GM04503 (cell line): Measurements from ENCODE around the gene MED9.

Source experiments
- DNase-seq: peaks from one replicate; pipeline ENCODE4 v3.0.0-alpha.2; 2012; ENCODE audit warnings: low read depth

The MED9 gene

GRCh38 chr17:17505151-17505550, 28.4 kb downstream of the MED9 start:
- DNase-seq = no peak

GRCh38 chr17:17505610-17506171, 28.9 kb downstream of the MED9 start:
- DNase-seq = no peak

GRCh38 chr17:17506181-17506741, 29.5 kb downstream of the MED9 start:
- DNase-seq = no peak

- DNase-seq = no peak
Observed at GRCh38 chr17:17506893-17507464, 30.2 kb downstream of the MED9 start.

GRCh38 chr17:17507465-17508011, 30.7 kb downstream of the MED9 start:
- DNase-seq = no peak

GRCh38 chr17:17508019-17508535, 31.3 kb downstream of the MED9 start:
- DNase-seq = no peak

GRCh38 chr17:17508646-17509591, 32.1 kb downstream of the MED9 start:
- DNase-seq = no peak

GRCh38 chr17:17509601-17510425, 33.0 kb downstream of the MED9 start:
- no peak for DNase-seq

GRCh38 chr17:17510456-17511292, 33.9 kb downstream of the MED9 start:
- DNase-seq = no peak

- DNase-seq = no peak
Observed at GRCh38 chr17:17511293-17511741, 34.5 kb downstream of the MED9 start.

- peak; percentile 74 for DNase-seq
Observed at GRCh38 chr17:17511881-17512858, 35.4 kb downstream of the MED9 start.

- DNase-seq = no peak
Observed at GRCh38 chr17:17512866-17513265, 36.1 kb downstream of the MED9 start.

GRCh38 chr17:17513626-17514025, 36.8 kb downstream of the MED9 start:
- DNase-seq = no peak

GRCh38 chr17:17514361-17514992, 37.7 kb downstream of the MED9 start:
- DNase-seq = no peak

GRCh38 chr17:17514993-17515933, 38.5 kb downstream of the MED9 start:
- DNase-seq = peak; percentile 90

- no peak for DNase-seq
Observed at GRCh38 chr17:17515934-17516930, 39.4 kb downstream of the MED9 start.
